PC-3 (cell line): ENCODE results near the gene NEURL3.

Experiments used
- CTCF ChIP-seq: fragments of 300-600 bp; sonication (generic); conservative IDR thresholded peaks from 2 replicates; pipeline ENCODE4 v1.5.1; 2017; ENCODE audit warnings: antibody characterized with exemption, low read depth, mild to moderate bottlenecking, low read length
- EZH2 ChIP-seq: fragments of 300-600 bp; sonication (generic); IDR thresholded peaks from one replicate; pipeline ENCODE4 v1.6.1; 2017; ENCODE audit warnings: antibody characterized with exemption, mild to moderate bottlenecking, low read length; ENCODE audit not compliant: unreplicated experiment
- EZH2phosphoT487 ChIP-seq: fragments of 300-600 bp; sonication (generic); IDR thresholded peaks from 2 replicates; pipeline ENCODE4 v1.6.1; 2018; ENCODE audit warnings: mild to moderate bottlenecking, antibody characterized with exemption, low read length, borderline replicate concordance

DNA sequence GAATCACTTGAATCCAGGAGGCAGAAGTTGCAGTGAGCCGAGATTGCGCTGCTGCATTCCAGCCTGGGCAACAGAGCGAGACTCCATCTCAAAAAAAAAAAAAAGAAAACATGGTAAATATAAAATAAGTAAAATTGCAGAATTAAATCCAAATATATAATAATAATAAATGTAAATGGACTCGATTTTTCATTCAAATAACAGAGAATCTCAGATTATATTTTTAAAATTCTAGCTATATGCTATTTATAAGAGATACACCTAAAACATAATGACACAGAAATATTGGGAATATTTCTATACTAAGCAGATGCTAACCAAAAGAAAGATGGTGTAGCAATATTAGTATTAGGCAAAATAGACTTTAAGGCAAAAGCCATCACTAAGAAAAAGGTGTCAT, 15.1 kb upstream of the NEURL3 start:
- TF ChIP-seq CTCF, result no peak
- no peak for TF ChIP-seq EZH2
- TF ChIP-seq EZH2phosphoT487, result no peak
